HG03159 (cell line): Measurements from ENCODE around the gene CTSC.

Source experiments
- ATAC-seq: cut with Tn5 transposase; IDR thresholded peaks from one replicate; pipeline ENCODE4 v1.9.1; 2021; ENCODE audit warnings: mild to moderate bottlenecking, moderate library complexity; ENCODE audit not compliant: unreplicated experiment

The CTSC gene

GRCh38 chr11:88337181-88337986 is at the start of gene CTSC:
TSS of gene CTSC (minus strand) at chr11:88337736. CDS start at chr11:88337672, 64 bp downstream.
- peak; percentile 93 for ATAC-seq

- ATAC-seq, result no peak
These were observed 47.1 kb upstream of the CTSC start for GRCh38 chr11:88384669-88385005.

GRCh38 chr11:88384004-88384668 is 46.6 kb upstream of the CTSC start:
- ATAC-seq, result no peak

GRCh38 chr11:88383447-88383846 is 45.9 kb upstream of the CTSC start:
- no peak for ATAC-seq

- ATAC-seq, result no peak
These were observed 41.6 kb upstream of the CTSC start for GRCh38 chr11:88379130-88379529.

GRCh38 chr11:88378422-88379066 is 41.0 kb upstream of the CTSC start:
- ATAC-seq, result no peak

GRCh38 chr11:88377646-88378045 is 40.1 kb upstream of the CTSC start:
- ATAC-seq, result no peak

- ATAC-seq, result no peak
These were observed 39.6 kb upstream of the CTSC start for GRCh38 chr11:88377144-88377543.

GRCh38 chr11:88375927-88376470 is 38.5 kb upstream of the CTSC start:
- ATAC-seq, result no peak

GRCh38 chr11:88370782-88371181 is 33.2 kb upstream of the CTSC start:
- ATAC-seq, result no peak

- ATAC-seq, result no peak
These were observed 29.8 kb upstream of the CTSC start for GRCh38 chr11:88367310-88367709.

GRCh38 chr11:88363648-88364065 is 26.1 kb upstream of the CTSC start:
- no peak for ATAC-seq

- ATAC-seq, result no peak
These were observed 25.5 kb upstream of the CTSC start for GRCh38 chr11:88363004-88363403.

- ATAC-seq, result no peak
These were observed 22.6 kb upstream of the CTSC start for GRCh38 chr11:88360141-88360540.

GRCh38 chr11:88359541-88359940 is 22.0 kb upstream of the CTSC start:
- peak; percentile 68 for ATAC-seq

GRCh38 chr11:88359114-88359513 is 21.6 kb upstream of the CTSC start:
- no peak for ATAC-seq

GRCh38 chr11:88358040-88358431 is 20.5 kb upstream of the CTSC start:
- no peak for ATAC-seq

- ATAC-seq, result peak; percentile 44
These were observed 19.9 kb upstream of the CTSC start for GRCh38 chr11:88357323-88358039.

GRCh38 chr11:88355887-88356286 is 18.4 kb upstream of the CTSC start:
- no peak for ATAC-seq

- ATAC-seq, result peak; percentile 33
These were observed 17.4 kb upstream of the CTSC start for GRCh38 chr11:88354912-88355311.
